ENCODE data around the gene PLD4.
A peak's percentile ranks its signal among the peaks of the same experiment; 100 is the strongest.

The PLD4 gene

GRCh38 chr14:104980611-104981531 is 56.2 kb downstream of the PLD4 start:
- TF ChIP-seq, protein P1, sequence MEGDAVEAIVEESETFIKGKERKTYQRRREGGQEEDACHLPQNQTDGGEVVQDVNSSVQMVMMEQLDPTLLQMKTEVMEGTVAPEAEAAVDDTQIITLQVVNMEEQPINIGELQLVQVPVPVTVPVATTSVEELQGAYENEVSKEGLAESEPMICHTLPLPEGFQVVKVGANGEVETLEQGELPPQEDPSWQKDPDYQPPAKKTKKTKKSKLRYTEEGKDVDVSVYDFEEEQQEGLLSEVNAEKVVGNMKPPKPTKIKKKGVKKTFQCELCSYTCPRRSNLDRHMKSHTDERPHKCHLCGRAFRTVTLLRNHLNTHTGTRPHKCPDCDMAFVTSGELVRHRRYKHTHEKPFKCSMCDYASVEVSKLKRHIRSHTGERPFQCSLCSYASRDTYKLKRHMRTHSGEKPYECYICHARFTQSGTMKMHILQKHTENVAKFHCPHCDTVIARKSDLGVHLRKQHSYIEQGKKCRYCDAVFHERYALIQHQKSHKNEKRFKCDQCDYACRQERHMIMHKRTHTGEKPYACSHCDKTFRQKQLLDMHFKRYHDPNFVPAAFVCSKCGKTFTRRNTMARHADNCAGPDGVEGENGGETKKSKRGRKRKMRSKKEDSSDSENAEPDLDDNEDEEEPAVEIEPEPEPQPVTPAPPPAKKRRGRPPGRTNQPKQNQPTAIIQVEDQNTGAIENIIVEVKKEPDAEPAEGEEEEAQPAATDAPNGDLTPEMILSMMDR (IDR thresholded peaks at IDR 0.05; ENCODE audit: insufficient read depth, low read depth, low read length, missing control alignments) = no peak
- no peak for DNase-seq (ENCODE audit: low read depth)
- H3K4me3 ChIP-seq (ENCODE audit: low read length) = no peak overlapping the region

DNA sequence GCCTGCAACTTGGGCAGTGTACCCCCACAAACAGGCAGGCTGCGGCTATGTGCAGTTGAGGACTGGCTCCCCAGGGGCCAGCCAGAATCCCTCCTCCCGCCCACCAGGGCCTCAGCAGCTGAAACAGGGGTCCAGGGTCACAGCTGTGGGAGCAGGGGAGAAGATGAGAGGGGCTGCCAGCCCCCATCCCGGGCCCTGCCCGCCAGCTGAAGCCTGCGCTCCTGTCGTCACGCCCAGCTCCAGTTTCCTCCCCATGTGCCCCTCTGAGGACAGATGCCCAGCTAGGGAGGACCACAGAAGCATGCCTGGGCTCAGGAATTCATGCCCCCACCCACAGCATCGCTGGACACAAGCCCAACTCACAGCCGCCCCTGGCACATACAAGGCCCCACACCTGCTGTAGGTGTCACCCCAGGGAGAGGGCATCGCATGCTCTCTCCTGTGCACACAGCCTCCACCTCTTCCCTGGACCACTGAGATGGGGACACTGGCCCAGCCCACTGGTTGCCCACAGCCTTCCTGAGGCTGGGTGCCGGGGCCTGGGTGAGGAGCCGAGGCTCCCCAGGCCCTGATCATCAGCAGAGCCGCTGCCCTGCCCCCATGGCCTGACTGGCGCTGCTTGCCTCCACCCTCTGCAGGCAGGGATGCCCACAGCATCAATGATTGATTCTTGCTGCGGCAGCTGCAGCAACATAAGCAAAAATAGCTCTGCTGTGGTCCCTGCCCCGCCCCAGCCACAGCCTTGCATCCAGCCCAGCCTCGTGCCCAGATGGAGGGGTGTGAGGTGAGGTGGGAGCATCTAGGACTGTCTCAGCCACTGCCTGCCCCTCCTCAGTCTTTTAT is 57.2 kb downstream of the PLD4 start:
- TF ChIP-seq, protein P1 (IDR thresholded peaks at IDR 0.05; ENCODE audit: insufficient read depth, low read depth, low read length, missing control alignments) = no peak
- no peak overlapping the region for H3K4me3 ChIP-seq (ENCODE audit: low read length)
- DNase-seq (ENCODE audit: low read depth) = no peak

- no peak overlapping the region for H3K4me3 ChIP-seq (ENCODE audit: low read length)
- peak; percentile 61 for DNase-seq (ENCODE audit: low read depth)
- TF ChIP-seq, protein P1 (IDR thresholded peaks at IDR 0.05; ENCODE audit: insufficient read depth, low read depth, low read length, missing control alignments) = no peak
Observed at GRCh38 chr14:104982548-104983230, 58.0 kb downstream of the PLD4 start.
